ENCODE measurements around the gene POP5. TPM values are rescaled to one million over a fixed set of nuclear protein-coding genes. Genes with fewer than 3 reads are reported as not detected.

POP5 gene
- total and polyA plus RNA-seq, 4 donors = 20.0 to 37.1 (median 24.0) TPM

DNA sequence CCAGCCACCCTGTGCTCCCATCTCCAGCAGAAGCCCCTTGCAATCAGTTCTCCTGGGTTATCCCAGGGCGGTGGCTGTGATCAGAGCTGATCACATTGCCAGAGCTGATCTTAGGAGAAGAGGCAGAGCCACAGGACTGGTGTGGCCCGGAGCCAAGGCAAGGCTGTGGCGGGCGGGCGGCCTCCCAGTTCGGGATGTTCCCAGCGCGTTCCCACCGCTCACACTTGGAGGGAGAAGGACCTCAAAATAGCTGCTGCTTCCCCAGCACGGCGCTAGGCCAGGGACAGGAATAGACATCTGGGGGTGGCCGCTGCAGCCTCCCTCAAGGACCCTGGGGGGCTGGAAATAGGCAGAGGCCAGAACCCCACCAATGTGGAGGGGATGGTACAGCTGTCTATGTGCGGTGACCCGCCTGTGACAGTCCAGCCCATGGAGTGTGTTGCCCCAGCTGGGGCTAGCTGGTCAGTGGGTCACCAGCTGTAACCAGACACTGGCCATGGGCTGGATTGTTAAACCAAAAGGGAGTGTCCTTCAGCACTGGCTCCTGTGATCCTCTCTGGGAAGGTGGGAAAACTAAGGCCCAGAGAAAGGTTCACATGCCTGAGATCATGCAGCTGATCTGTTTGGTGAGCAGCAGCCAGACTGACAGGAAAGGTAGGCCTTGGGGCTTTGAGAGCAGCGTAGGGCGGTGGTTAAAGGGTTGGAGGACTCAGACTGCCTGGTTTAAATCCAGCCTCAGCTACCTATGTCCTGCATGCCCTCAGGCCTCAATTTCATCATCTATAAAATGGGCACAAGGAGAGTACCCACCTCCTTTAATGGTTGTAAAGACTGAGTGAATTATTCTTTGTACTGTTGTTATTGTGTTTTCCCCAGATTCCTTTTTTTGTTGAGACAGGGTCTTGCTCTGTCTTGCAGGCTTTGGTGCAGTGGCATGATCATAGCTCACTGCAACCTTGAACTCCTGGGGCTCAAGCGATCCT, 8.0 kb upstream of the POP5 start:
- no peaks in the 10 kb centered on the region for H3K9me3 ChIP-seq (ENCODE audit: control insufficient read depth in 4 of 4, low read length in 3 of 4)
- no peak for DNase-seq (ENCODE audit: low spot score)
- H3K36me3 ChIP-seq (ENCODE audit: control insufficient read depth in 4 of 4, insufficient read depth in 3 of 4, low read depth in 1 of 4, low read length in 3 of 4) = no peaks in the 10 kb centered on the region
- TF ChIP-seq, protein P1, sequence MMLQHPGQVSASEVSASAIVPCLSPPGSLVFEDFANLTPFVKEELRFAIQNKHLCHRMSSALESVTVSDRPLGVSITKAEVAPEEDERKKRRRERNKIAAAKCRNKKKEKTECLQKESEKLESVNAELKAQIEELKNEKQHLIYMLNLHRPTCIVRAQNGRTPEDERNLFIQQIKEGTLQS (IDR thresholded peaks at IDR 0.05) = no peak
- TF ChIP-seq, protein P2, sequence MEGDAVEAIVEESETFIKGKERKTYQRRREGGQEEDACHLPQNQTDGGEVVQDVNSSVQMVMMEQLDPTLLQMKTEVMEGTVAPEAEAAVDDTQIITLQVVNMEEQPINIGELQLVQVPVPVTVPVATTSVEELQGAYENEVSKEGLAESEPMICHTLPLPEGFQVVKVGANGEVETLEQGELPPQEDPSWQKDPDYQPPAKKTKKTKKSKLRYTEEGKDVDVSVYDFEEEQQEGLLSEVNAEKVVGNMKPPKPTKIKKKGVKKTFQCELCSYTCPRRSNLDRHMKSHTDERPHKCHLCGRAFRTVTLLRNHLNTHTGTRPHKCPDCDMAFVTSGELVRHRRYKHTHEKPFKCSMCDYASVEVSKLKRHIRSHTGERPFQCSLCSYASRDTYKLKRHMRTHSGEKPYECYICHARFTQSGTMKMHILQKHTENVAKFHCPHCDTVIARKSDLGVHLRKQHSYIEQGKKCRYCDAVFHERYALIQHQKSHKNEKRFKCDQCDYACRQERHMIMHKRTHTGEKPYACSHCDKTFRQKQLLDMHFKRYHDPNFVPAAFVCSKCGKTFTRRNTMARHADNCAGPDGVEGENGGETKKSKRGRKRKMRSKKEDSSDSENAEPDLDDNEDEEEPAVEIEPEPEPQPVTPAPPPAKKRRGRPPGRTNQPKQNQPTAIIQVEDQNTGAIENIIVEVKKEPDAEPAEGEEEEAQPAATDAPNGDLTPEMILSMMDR (IDR thresholded peaks at IDR 0.05; ENCODE audit: low read depth, low read length, missing input control) = no peak
- no peak for TF ChIP-seq RAD21 (IDR thresholded peaks at IDR 0.05)
- no peak for TF ChIP-seq NR2F2 (IDR thresholded peaks at IDR 0.05)
- TF ChIP-seq FOXA1 (IDR thresholded peaks at IDR 0.05) = no peak
- no peak for TF ChIP-seq JUND (IDR thresholded peaks at IDR 0.05)
- TF ChIP-seq, protein P3, sequence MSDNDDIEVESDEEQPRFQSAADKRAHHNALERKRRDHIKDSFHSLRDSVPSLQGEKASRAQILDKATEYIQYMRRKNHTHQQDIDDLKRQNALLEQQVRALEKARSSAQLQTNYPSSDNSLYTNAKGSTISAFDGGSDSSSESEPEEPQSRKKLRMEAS (IDR thresholded peaks at IDR 0.05) = no peak
- TF ChIP-seq TAF1 (conservative IDR thresholded peaks at IDR 0.05) = no peak
- TF ChIP-seq GABPA (IDR thresholded peaks at IDR 0.05 in 1 of 2, conservative IDR thresholded peaks at IDR 0.05 in 1 of 2) = no peak
- no peak for TF ChIP-seq FOXA2 (IDR thresholded peaks at IDR 0.05)
- TF ChIP-seq SP1 (IDR thresholded peaks at IDR 0.05) = no peak
- no peaks in the 10 kb centered on the region for H3K27me3 ChIP-seq (ENCODE audit: control insufficient read depth in 4 of 4, insufficient read depth in 4 of 4, low read length in 3 of 4)
- 85% methylated on average over 17 of the region's 17 CpGs for WGBS
- no peak overlapping the region for H3K27ac ChIP-seq (ENCODE audit: low read depth in 1 of 2, low read length in 2 of 2)
- H3K4me3 ChIP-seq (ENCODE audit: low read depth in 1 of 3, low read length in 3 of 3) = no peak overlapping the region
- H3K9ac ChIP-seq (ENCODE audit: low read depth in 1 of 2, low read length in 2 of 2) = no peak overlapping the region
- peaks cover 0 to 5% (median 2%) of the 10 kb centered on the region in 4 donors for H3K4me1 ChIP-seq (ENCODE audit: control insufficient read depth in 4 of 4, insufficient read depth in 4 of 4, low read length in 3 of 4)

DNA sequence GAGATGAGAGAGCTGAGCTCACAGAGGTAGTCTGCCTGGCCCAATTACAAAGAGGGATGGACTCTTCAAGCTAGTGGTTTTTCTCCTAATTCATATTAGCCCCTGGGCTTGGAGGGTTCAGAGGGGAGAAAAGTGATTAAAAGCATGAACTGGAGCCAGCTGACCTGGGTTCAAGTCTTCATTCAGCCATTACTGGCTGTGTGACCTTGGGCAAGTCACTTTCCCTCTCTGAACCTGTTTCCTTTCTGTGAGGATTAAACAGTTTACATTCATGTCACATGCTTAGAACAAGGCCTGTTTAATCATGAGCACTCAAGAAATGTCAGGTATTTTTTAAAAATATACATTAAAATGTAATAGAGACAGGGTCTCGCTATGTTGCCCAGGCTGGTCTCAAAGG, 7.2 kb upstream of the POP5 start:
- Histone ChIP-seq H3K36me3 (ENCODE audit: control insufficient read depth in 4 of 4, insufficient read depth in 3 of 4, low read depth in 1 of 4, low read length in 3 of 4) (no peaks in the 10 kb centered on the region), H3K4me1 (ENCODE audit: control insufficient read depth in 4 of 4, insufficient read depth in 4 of 4, low read length in 3 of 4) (peaks cover 0 to 12% (median 5%) of the 10 kb centered on the region in 4 donors), H3K27ac (ENCODE audit: low read depth in 1 of 2, low read length in 2 of 2) (no peak overlapping the region), H3K27me3 (ENCODE audit: control insufficient read depth in 4 of 4, insufficient read depth in 4 of 4, low read length in 3 of 4) (no peaks in the 10 kb centered on the region), H3K9me3 (ENCODE audit: control insufficient read depth in 4 of 4, low read length in 3 of 4) (no peaks in the 10 kb centered on the region), H3K4me3 (ENCODE audit: low read depth in 1 of 3, low read length in 3 of 3) (no peak overlapping the region), H3K9ac (ENCODE audit: low read depth in 1 of 2, low read length in 2 of 2) (no peak overlapping the region)
- 100% methylated on average over 1 of the region's 1 CpG for WGBS
- TF ChIP-seq, protein P3 (IDR thresholded peaks at IDR 0.05) = no peak
- TF ChIP-seq FOXA1 (IDR thresholded peaks at IDR 0.05) = no peak
- DNase-seq (ENCODE audit: low spot score) = no peak

DNA sequence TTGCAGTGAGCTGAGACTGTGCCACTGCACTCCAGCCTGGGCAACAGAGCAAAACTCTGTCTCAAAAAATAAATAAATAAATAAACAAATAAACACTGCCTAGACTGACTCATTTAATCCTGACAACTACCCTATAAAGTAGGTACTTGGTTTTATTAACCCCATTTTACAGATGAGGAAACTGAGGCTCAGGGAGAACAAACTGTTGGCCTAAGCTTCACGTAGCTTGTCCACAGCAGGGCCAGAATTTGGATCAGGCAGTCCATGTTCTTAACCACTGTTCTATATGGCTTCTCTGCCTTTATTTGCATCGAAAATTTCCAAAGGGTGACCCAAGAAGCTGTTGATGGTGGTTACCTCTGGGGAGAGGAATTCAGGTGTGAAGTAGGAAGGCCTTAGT, 5.7 kb upstream of the POP5 start:
- Histone ChIP-seq H3K4me3 (ENCODE audit: low read depth in 1 of 3, low read length in 3 of 3) (no peak overlapping the region), H3K27ac (ENCODE audit: low read depth in 1 of 2, low read length in 2 of 2) (no peak overlapping the region), H3K4me1 (ENCODE audit: control insufficient read depth in 4 of 4, insufficient read depth in 4 of 4, low read length in 3 of 4) (peaks cover 0 to 19% (median 11%) of the 10 kb centered on the region in 4 donors), H3K9ac (ENCODE audit: low read depth in 1 of 2, low read length in 2 of 2) (no peak overlapping the region), H3K9me3 (ENCODE audit: control insufficient read depth in 4 of 4, low read length in 3 of 4) (no peaks in the 10 kb centered on the region), H3K27me3 (ENCODE audit: control insufficient read depth in 4 of 4, insufficient read depth in 4 of 4, low read length in 3 of 4) (no peaks in the 10 kb centered on the region), H3K36me3 (ENCODE audit: control insufficient read depth in 4 of 4, insufficient read depth in 3 of 4, low read depth in 1 of 4, low read length in 3 of 4) (no peaks in the 10 kb centered on the region)
- WGBS = 95% methylated on average over 2 of the region's 2 CpGs
- DNase-seq (ENCODE audit: low spot score) = no peak
- TF ChIP-seq, protein P2 (IDR thresholded peaks at IDR 0.05; ENCODE audit: low read depth, low read length, missing input control) = no peak
- TF ChIP-seq, protein P4, sequence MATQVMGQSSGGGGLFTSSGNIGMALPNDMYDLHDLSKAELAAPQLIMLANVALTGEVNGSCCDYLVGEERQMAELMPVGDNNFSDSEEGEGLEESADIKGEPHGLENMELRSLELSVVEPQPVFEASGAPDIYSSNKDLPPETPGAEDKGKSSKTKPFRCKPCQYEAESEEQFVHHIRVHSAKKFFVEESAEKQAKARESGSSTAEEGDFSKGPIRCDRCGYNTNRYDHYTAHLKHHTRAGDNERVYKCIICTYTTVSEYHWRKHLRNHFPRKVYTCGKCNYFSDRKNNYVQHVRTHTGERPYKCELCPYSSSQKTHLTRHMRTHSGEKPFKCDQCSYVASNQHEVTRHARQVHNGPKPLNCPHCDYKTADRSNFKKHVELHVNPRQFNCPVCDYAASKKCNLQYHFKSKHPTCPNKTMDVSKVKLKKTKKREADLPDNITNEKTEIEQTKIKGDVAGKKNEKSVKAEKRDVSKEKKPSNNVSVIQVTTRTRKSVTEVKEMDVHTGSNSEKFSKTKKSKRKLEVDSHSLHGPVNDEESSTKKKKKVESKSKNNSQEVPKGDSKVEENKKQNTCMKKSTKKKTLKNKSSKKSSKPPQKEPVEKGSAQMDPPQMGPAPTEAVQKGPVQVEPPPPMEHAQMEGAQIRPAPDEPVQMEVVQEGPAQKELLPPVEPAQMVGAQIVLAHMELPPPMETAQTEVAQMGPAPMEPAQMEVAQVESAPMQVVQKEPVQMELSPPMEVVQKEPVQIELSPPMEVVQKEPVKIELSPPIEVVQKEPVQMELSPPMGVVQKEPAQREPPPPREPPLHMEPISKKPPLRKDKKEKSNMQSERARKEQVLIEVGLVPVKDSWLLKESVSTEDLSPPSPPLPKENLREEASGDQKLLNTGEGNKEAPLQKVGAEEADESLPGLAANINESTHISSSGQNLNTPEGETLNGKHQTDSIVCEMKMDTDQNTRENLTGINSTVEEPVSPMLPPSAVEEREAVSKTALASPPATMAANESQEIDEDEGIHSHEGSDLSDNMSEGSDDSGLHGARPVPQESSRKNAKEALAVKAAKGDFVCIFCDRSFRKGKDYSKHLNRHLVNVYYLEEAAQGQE (IDR thresholded peaks at IDR 0.05) = no peak
- TF ChIP-seq GABPA (IDR thresholded peaks at IDR 0.05 in 1 of 2, conservative IDR thresholded peaks at IDR 0.05 in 1 of 2) = no peak
- TF ChIP-seq FOXA1 (IDR thresholded peaks at IDR 0.05) = no peak
- no peak for TF ChIP-seq EGR1 (IDR thresholded peaks at IDR 0.05; ENCODE audit: low read depth in 2 of 2)
- TF ChIP-seq, protein P1 (IDR thresholded peaks at IDR 0.05) = no peak
- TF ChIP-seq SP1 (IDR thresholded peaks at IDR 0.05) = no peak
- no peak for TF ChIP-seq NR2F2 (IDR thresholded peaks at IDR 0.05)
- TF ChIP-seq TAF1 (conservative IDR thresholded peaks at IDR 0.05) = no peak
- TF ChIP-seq RAD21 (IDR thresholded peaks at IDR 0.05) = no peak
